GM23338 (cell line): ENCODE measurements around the gene ZC3H13. TPM values are rescaled to one million over a fixed set of nuclear protein-coding genes. Genes with fewer than 3 reads are reported as not detected.

ENCODE experiments used
- ATAC-seq: fragments of 200-7000 bp; cut with Tn5 transposase; 3 replicates; pipeline ENCODE4 v1.9.1; 2020
- DNase-seq: peaks from one replicate; pipeline ENCODE4 v3.0.0-alpha.2; 2015; ENCODE audit warnings: low spot score
- H2AFZ ChIP-seq: fragments of 200-600 bp; sonication (generic); 2 replicates; pipeline ENCODE4 v1.8.0; 2016; ENCODE audit warnings: antibody characterized with exemption, mild to moderate bottlenecking, moderate library complexity
- H3F3A ChIP-seq: fragments of 200-600 bp; sonication (generic); replicated peaks from 2 replicates; pipeline ENCODE4 v1.8.0; 2017; ENCODE audit warnings: antibody characterized with exemption, mixed run types, low read depth
- H3K27ac ChIP-seq: fragments of 200-600 bp; sonication (generic); 2 replicates; pipeline ENCODE4 v1.6.1; 2016; ENCODE audit warnings: low read depth
- H3K27me3 ChIP-seq: fragments of 200-600 bp; sonication (generic); 2 replicates; pipeline ENCODE4 v1.8.0; 2016; ENCODE audit warnings: mild to moderate bottlenecking, mixed run types, moderate library complexity; ENCODE audit not compliant: insufficient read depth
- H3K36me3 ChIP-seq: fragments of 200-600 bp; sonication (generic); 2 replicates; pipeline ENCODE4 v1.8.0; 2016; ENCODE audit warnings: mild to moderate bottlenecking; ENCODE audit not compliant: insufficient read depth
- H3K4me1 ChIP-seq: fragments of 200-600 bp; sonication (generic); 2 replicates; pipeline ENCODE4 v1.8.0; 2016; ENCODE audit warnings: mild to moderate bottlenecking, moderate library complexity; ENCODE audit not compliant: insufficient read depth
- H3K4me2 ChIP-seq: fragments of 200-600 bp; sonication (generic); 2 replicates; pipeline ENCODE4 v1.7.1; 2017; ENCODE audit warnings: mixed run types
- H3K4me3 ChIP-seq: fragments of 200-600 bp; sonication (generic); 2 replicates; pipeline ENCODE4 v1.6.1; 2016; ENCODE audit warnings: mixed run types
- H3K79me2 ChIP-seq: fragments of 200-600 bp; sonication (generic); replicated peaks from 2 replicates; pipeline ENCODE4 v1.8.0; 2017; ENCODE audit warnings: mild to moderate bottlenecking; ENCODE audit not compliant: insufficient read depth
- H3K9me2 ChIP-seq: fragments of 200-600 bp; sonication (generic); 2 replicates; pipeline ENCODE4 v1.8.0; 2017; ENCODE audit not compliant: insufficient read depth
- H4K20me1 ChIP-seq: fragments of 200-600 bp; sonication (generic); replicated peaks from 2 replicates; pipeline ENCODE4 v1.8.0; 2017; ENCODE audit warnings: mild to moderate bottlenecking; ENCODE audit not compliant: insufficient read depth
- H3K27ac Mint-ChIP-seq: 2 replicates; pipeline ENCODE4 v1.8.0; 2020; ENCODE audit warnings: inconsistent platforms, mild to moderate bottlenecking, moderate library complexity, mixed read lengths
- H3K27me3 Mint-ChIP-seq: 3 replicates; pipeline ENCODE4 v1.8.0; 2022; ENCODE audit warnings: low read depth, mild to moderate bottlenecking, moderate library complexity, mixed read lengths, inconsistent platforms; ENCODE audit not compliant: insufficient read depth, poor library complexity
- H3K36me3 Mint-ChIP-seq: 3 replicates; pipeline ENCODE4 v1.8.0; 2021; ENCODE audit warnings: low read depth, mild to moderate bottlenecking, inconsistent platforms, moderate library complexity, mixed read lengths
- H3K4me1 Mint-ChIP-seq: 3 replicates; pipeline ENCODE4 v1.8.0; 2020; ENCODE audit warnings: mild to moderate bottlenecking, inconsistent platforms, mixed read lengths
- H3K4me3 Mint-ChIP-seq: 3 replicates; pipeline ENCODE4 v1.8.0; 2021; ENCODE audit warnings: moderate library complexity, mild to moderate bottlenecking, inconsistent platforms, mixed read lengths
- H3K9me3 Mint-ChIP-seq: 3 replicates; pipeline ENCODE4 v1.8.0; 2020; ENCODE audit warnings: moderate library complexity, mild to moderate bottlenecking, inconsistent platforms, mixed read lengths
- CREB1 ChIP-seq: fragments of 250-450 bp; sonication (Bioruptor Pico); IDR thresholded peaks from 2 replicates; pipeline ENCODE4 v1.5.0; 2020; ENCODE audit warnings: low read depth, mild to moderate bottlenecking, moderate library complexity
- CTCF ChIP-seq, 2 experiments: fragments of 200-600 bp in 1 of 2; sonication (generic) in 1 of 2; conservative IDR thresholded peaks; 2 replicates each; pipeline versions ENCODE4 v1.5.1 to v1.6.1; 2016 to 2017; ENCODE audit warnings: antibody characterized with exemption in 2 of 2, low read depth in 2 of 2, mild to moderate bottlenecking in 2 of 2, moderate library complexity in 1 of 2
- ETS1 ChIP-seq: IDR thresholded peaks from 2 replicates; pipeline ENCODE4 v1.6.1; 2016; ENCODE audit warnings: antibody characterized with exemption
- EZH2 ChIP-seq: fragments of 200-600 bp; sonication (generic); IDR thresholded peaks from one replicate; pipeline ENCODE4 v1.8.0; 2017; ENCODE audit warnings: antibody characterized with exemption, mild to moderate bottlenecking, low read depth; ENCODE audit not compliant: unreplicated experiment
- EZH2phosphoT487 ChIP-seq: fragments of 200-600 bp; sonication (generic); IDR thresholded peaks from one replicate; pipeline ENCODE4 v1.8.1; 2018; ENCODE audit warnings: antibody characterized with exemption; ENCODE audit not compliant: unreplicated experiment
- JUNB ChIP-seq: IDR thresholded peaks from one replicate; pipeline ENCODE4 v1.6.1; 2016; ENCODE audit warnings: antibody characterized with exemption; ENCODE audit not compliant: unreplicated experiment
- NANOG ChIP-seq: IDR thresholded peaks from 2 replicates; pipeline ENCODE4 v1.6.1; 2016; ENCODE audit warnings: antibody characterized with exemption, borderline replicate concordance
- POLR2AphosphoS5 ChIP-seq: IDR thresholded peaks from 2 replicates; pipeline ENCODE4 v1.6.1; 2016; ENCODE audit warnings: antibody characterized with exemption, low read depth
- REST ChIP-seq: IDR thresholded peaks from one replicate; pipeline ENCODE4 v1.6.1; 2018; ENCODE audit warnings: antibody characterized with exemption; ENCODE audit not compliant: unreplicated experiment
- STAT1 ChIP-seq: IDR thresholded peaks from one replicate; pipeline ENCODE4 v1.6.1; 2016; ENCODE audit warnings: antibody characterized with exemption; ENCODE audit not compliant: unreplicated experiment
- ZNF114 ChIP-seq: fragments of 250-450 bp; sonication (Bioruptor Pico); IDR thresholded peaks from 2 replicates; pipeline ENCODE4 v1.5.0; 2020; ENCODE audit warnings: mild to moderate bottlenecking, moderate library complexity
- ZNF331 ChIP-seq: fragments of 250-450 bp; sonication (Bioruptor Pico); IDR thresholded peaks from 2 replicates; pipeline ENCODE4 v1.5.0; 2020; ENCODE audit warnings: low read depth, mild to moderate bottlenecking, moderate library complexity
- ZNF462 ChIP-seq: fragments of 250-450 bp; sonication (Bioruptor Pico); IDR thresholded peaks from 2 replicates; pipeline ENCODE4 v1.5.0; 2020; ENCODE audit warnings: mild to moderate bottlenecking, moderate library complexity
- polyA plus RNA-seq: library from polyadenylated mRNA; unstranded; fragments of >200 nt; fragmentation: Nextera tagmentation; extraction: Ambion mirVana; gene quantifications from 2 replicates; pipeline ENCODE4 v1.2.1, GENCODE V29; 2016
- total RNA-seq: library from RNA; depleted of rRNA; stranded (reverse); fragments of >200 nt; shearing (Covaris generic); gene quantifications from 2 replicates; pipeline ENCODE4 v1.2.3, GENCODE V29; 2014

Gene ZC3H13
- total and polyA plus RNA-seq, 2 experiments from 2014 or later, result 39.6 to 125 TPM

DNA sequence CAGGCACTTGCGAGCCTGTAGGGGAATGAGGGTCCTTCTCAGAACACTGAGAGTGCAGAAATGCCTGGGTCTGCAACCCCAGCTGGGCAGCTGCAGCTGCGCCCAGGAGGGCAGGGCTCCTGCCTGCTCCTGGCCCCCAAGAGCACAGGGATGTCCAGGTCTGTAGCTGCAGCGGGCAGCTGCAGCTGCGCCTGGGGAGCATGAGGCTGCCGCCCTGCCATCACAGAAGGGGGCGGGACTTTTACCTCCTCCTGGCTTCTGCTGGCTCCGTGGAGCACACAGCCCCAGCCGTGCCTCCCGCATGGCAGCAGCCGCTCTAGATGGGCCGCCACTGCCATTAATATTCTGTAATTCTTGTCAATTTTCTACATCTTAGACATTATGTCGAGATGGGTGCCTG, 34.4 kb upstream of the ZC3H13 start:
- no peaks in the 10 kb centered on the region for H4K20me1 ChIP-seq
- no peak for TF ChIP-seq CTCF (conservative IDR thresholded peaks at IDR 0.05; ENCODE audit: low read depth in 2 of 2)
- TF ChIP-seq ZNF331 (CRISPR knock-in tag), result no peak
- TF ChIP-seq POLR2AphosphoS5, result no peak
- no peak for TF ChIP-seq EZH2
- no peak for TF ChIP-seq EZH2phosphoT487
- TF ChIP-seq ZNF462 (CRISPR knock-in tag), result no peak
- TF ChIP-seq NANOG, result no peak
- no peak for TF ChIP-seq ZNF114
- no peak for TF ChIP-seq CREB1 (CRISPR knock-in tag)
- TF ChIP-seq STAT1, result no peak
- TF ChIP-seq JUNB, result no peak
- no peak for TF ChIP-seq REST
- no peak for TF ChIP-seq ETS1
- H2AFZ ChIP-seq, result no peak overlapping the region
- H3K27ac ChIP-seq, result no peak overlapping the region
- H3K36me3 ChIP-seq, result no peaks in the 10 kb centered on the region
- H3K4me1 ChIP-seq, result no peaks in the 10 kb centered on the region
- no peaks in the 10 kb centered on the region for H3K4me1 Mint-ChIP-seq
- DNase-seq (no peak), ATAC-seq (no peak)
- no peaks in the 10 kb centered on the region for H3K27me3 Mint-ChIP-seq
- H3K36me3 Mint-ChIP-seq, result no peaks in the 10 kb centered on the region
- H3F3A ChIP-seq, result no peaks in the 10 kb centered on the region
- no peak overlapping the region for H3K27ac Mint-ChIP-seq
- no peak overlapping the region for H3K4me3 Mint-ChIP-seq
- no peak overlapping the region for H3K4me2 ChIP-seq
- no peaks in the 10 kb centered on the region for H3K79me2 ChIP-seq
- peaks cover 6% of the 10 kb centered on the region; the same call in 1 of the 2 replicates for H3K9me2 ChIP-seq
- H3K4me3 ChIP-seq, result no peak overlapping the region
- no peaks in the 10 kb centered on the region for H3K27me3 ChIP-seq
- H3K9me3 Mint-ChIP-seq, result no peaks in the 10 kb centered on the region
